Measurements from ENCODE around the gene ULBP2. TPM values are rescaled to one million over a fixed set of nuclear protein-coding genes. Genes with fewer than 3 reads are reported as not detected.

ULBP2 gene
- total RNA-seq, 1 experiment from 2014 or later: 2.9 TPM

- H3F3A ChIP-seq (ENCODE audit: insufficient read depth, low read depth): no peaks in the 10 kb centered on the region
- H3K4me1 ChIP-seq (replicated peaks; ENCODE audit: insufficient read depth): no peaks in the 10 kb centered on the region
- DNase-seq: no peak
- no peaks in the 10 kb centered on the region for H3K9me3 ChIP-seq (ENCODE audit: insufficient read depth, low read depth)
- ChIA-PET POLR2A (ENCODE audit: unreplicated experiment) (no interaction called here), CTCF (no interaction called here)
- H4K20me1 ChIP-seq (ENCODE audit: insufficient read depth): no peaks in the 10 kb centered on the region
- no peak overlapping the region for H2AFZ ChIP-seq
- H3K27ac ChIP-seq: no peak overlapping the region
- BruUV-seq (replicated peaks): no TSS peak
- H3K36me3 ChIP-seq (ENCODE audit: low read depth): no peaks in the 10 kb centered on the region
- intact Hi-C loops (cut with micrococcal nuclease; ENCODE audit: unreplicated experiment): no loop called here
- no peak overlapping the region for H3K4me2 ChIP-seq
- no peaks in the 10 kb centered on the region; the same call in 1 of the 2 replicates for H3K27me3 ChIP-seq (ENCODE audit: insufficient read depth, low read depth)
- H3K4me3 ChIP-seq: no peak overlapping the region
- TF ChIP-seq EZH2 (IDR thresholded peaks at IDR 0.05; ENCODE audit: low read depth): no peak
- no peak for TF ChIP-seq CTCF (conservative IDR thresholded peaks at IDR 0.05)
- no peaks in the 10 kb centered on the region for H3K9me2 ChIP-seq (ENCODE audit: insufficient read depth)
- no peaks in the 10 kb centered on the region for H3K79me2 ChIP-seq (ENCODE audit: low read depth)
Measured at GRCh38 chr6:149974825-149975224, 33.0 kb downstream of the ULBP2 start.

- H3K9me3 ChIP-seq (ENCODE audit: insufficient read depth, low read depth): no peaks in the 10 kb centered on the region
- no peaks in the 10 kb centered on the region for H3K79me2 ChIP-seq (ENCODE audit: low read depth)
- ChIA-PET POLR2A (ENCODE audit: unreplicated experiment) (no interaction called here), CTCF (no interaction called here)
- no peaks in the 10 kb centered on the region for H3F3A ChIP-seq (ENCODE audit: insufficient read depth, low read depth)
- intact Hi-C loops (cut with micrococcal nuclease; ENCODE audit: unreplicated experiment): no loop called here
- no peak overlapping the region for H3K4me2 ChIP-seq
- no peak overlapping the region for H2AFZ ChIP-seq
- BruUV-seq (replicated peaks): no TSS peak
- no peaks in the 10 kb centered on the region for H3K4me1 ChIP-seq (replicated peaks; ENCODE audit: insufficient read depth)
- no peak overlapping the region for H3K27ac ChIP-seq
- no peaks in the 10 kb centered on the region for H3K36me3 ChIP-seq (ENCODE audit: low read depth)
- no peaks in the 10 kb centered on the region for H4K20me1 ChIP-seq (ENCODE audit: insufficient read depth)
- no peak for TF ChIP-seq CTCF (conservative IDR thresholded peaks at IDR 0.05)
- no peak for DNase-seq
- H3K4me3 ChIP-seq: no peak overlapping the region
- no peaks in the 10 kb centered on the region for H3K9me2 ChIP-seq (ENCODE audit: insufficient read depth)
- no peaks in the 10 kb centered on the region; the same call in 1 of the 2 replicates for H3K27me3 ChIP-seq (ENCODE audit: insufficient read depth, low read depth)
Measured at GRCh38 chr6:149975400-149975799, 33.6 kb downstream of the ULBP2 start.

GRCh38 chr6:149977221-149977620 is 35.4 kb downstream of the ULBP2 start:
- no peaks in the 10 kb centered on the region for H3F3A ChIP-seq (ENCODE audit: insufficient read depth, low read depth)
- no peaks in the 10 kb centered on the region for H4K20me1 ChIP-seq (ENCODE audit: insufficient read depth)
- no peak overlapping the region for H3K4me2 ChIP-seq
- H3K9me3 ChIP-seq (ENCODE audit: insufficient read depth, low read depth): no peaks in the 10 kb centered on the region
- H3K36me3 ChIP-seq (ENCODE audit: low read depth): no peaks in the 10 kb centered on the region
- H3K27ac ChIP-seq: no peak overlapping the region
- no peaks in the 10 kb centered on the region for H3K27me3 ChIP-seq (ENCODE audit: insufficient read depth, low read depth)
- BruUV-seq (replicated peaks): no TSS peak
- H3K9me2 ChIP-seq (ENCODE audit: insufficient read depth): no peaks in the 10 kb centered on the region
- POLR2A ChIA-PET (ENCODE audit: unreplicated experiment): no interaction called here
- CTCF ChIA-PET: no interaction called here
- intact Hi-C loops (cut with micrococcal nuclease; ENCODE audit: unreplicated experiment): no loop called here
- no peak overlapping the region for H3K4me3 ChIP-seq
- H3K4me1 ChIP-seq (replicated peaks; ENCODE audit: insufficient read depth): peaks cover 5% of the 10 kb centered on the region; the same call in 1 of the 2 replicates
- DNase-seq: no peak
- TF ChIP-seq CTCF (conservative IDR thresholded peaks at IDR 0.05) (no peak), EZH2 (IDR thresholded peaks at IDR 0.05; ENCODE audit: low read depth) (no peak)
- H2AFZ ChIP-seq: no peak overlapping the region
- H3K79me2 ChIP-seq (ENCODE audit: low read depth): no peaks in the 10 kb centered on the region

All from PC-9 (cell line).